Measurements from ENCODE around the gene ASAP2. TPM values are rescaled to one million over a fixed set of nuclear protein-coding genes. Genes with fewer than 3 reads are reported as not detected.

ASAP2 gene
- polyA plus RNA-seq, 4 donors: 31.7 to 66.1 (median 54.9) TPM

DNA sequence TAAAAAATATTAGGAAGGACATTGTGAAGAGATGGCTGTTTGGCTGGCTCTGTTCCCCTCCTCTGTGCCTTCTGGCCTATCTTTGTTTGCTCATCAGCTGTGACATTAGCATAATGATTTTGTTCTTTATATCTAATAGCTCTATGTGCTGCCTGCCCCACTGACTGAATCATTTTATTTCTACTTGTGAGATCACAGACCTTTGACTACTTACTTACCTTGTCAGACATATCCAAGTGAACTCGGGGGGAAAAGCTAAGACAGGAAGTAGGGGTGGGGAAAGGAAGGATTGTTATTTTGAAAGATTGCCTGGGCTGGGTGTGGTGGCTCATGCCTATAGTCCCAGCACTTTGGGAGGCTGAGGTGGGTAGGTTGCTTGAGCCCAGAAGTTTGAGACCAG lies 104.2 kb downstream of the ASAP2 start:
- DNase-seq (ENCODE audit: low read depth in 4 of 4, low spot score in 3 of 4): no peak

DNA sequence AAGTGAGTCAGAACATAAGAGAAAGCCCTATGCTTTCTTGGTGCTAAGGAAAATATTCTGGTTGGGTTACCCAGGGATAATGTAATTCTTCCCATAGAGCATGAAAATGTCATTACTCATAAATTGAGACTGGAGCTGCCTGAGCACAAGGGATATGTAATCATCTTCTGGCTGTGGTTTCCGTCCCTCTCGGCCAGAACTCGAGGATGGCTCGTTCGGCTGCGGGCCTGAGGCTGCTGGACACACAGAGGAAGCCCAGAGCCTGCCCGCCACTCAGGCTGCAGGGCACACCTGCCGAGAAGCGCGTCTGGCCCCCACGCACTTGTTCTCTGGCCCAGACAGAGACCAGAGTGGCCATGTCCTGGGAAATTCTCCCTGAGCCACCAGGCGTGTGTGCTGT lies 104.9 kb downstream of the ASAP2 start:
- DNase-seq (ENCODE audit: low read depth in 4 of 4, low spot score in 3 of 4): no peak

- no peak for DNase-seq (ENCODE audit: low read depth in 4 of 4, low spot score in 3 of 4)
These were observed 106.0 kb downstream of the ASAP2 start for GRCh38 chr2:9312591-9312990.

GRCh38 chr2:9313443-9313842 lies 106.8 kb downstream of the ASAP2 start:
- DNase-seq (ENCODE audit: low read depth in 4 of 4, low spot score in 3 of 4): no peak

- DNase-seq (ENCODE audit: low read depth in 4 of 4, low spot score in 3 of 4): peak in 1 of 4 donors; percentile 26
These were observed 108.8 kb downstream of the ASAP2 start for GRCh38 chr2:9315280-9315847.

GRCh38 chr2:9317559-9317958 lies 110.9 kb downstream of the ASAP2 start:
- DNase-seq (ENCODE audit: low read depth in 4 of 4, low spot score in 3 of 4): no peak

GRCh38 chr2:9318461-9319337 lies 112.1 kb downstream of the ASAP2 start:
- no peak for DNase-seq (ENCODE audit: low read depth in 4 of 4, low spot score in 3 of 4)

- DNase-seq (ENCODE audit: low read depth in 4 of 4, low spot score in 3 of 4): no peak
These were observed 112.7 kb downstream of the ASAP2 start for GRCh38 chr2:9319338-9319715.

- no peak for DNase-seq (ENCODE audit: low read depth in 4 of 4, low spot score in 3 of 4)
These were observed 116.0 kb downstream of the ASAP2 start for GRCh38 chr2:9322576-9322975.

DNA sequence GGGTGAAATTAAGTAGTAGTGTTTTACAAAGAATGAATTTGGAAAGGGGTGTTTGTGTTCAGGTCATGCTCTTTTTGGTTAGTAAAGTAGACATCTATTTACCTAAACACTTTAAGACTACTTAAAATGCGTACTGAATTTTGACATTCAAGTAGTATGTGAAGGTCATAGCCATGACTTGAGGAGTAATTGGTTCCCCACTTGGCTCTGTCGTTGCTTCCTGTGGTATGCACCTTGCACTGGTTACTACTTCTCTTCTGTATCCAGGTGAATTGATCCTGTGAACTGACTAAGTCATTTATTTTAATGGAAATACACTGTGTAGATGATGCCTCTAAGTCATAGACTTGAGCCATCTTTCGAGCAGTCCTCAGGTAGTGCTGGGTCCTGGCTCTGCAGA lies 118.8 kb downstream of the ASAP2 start:
- no peak for DNase-seq (ENCODE audit: low read depth in 4 of 4, low spot score in 3 of 4)

DNA sequence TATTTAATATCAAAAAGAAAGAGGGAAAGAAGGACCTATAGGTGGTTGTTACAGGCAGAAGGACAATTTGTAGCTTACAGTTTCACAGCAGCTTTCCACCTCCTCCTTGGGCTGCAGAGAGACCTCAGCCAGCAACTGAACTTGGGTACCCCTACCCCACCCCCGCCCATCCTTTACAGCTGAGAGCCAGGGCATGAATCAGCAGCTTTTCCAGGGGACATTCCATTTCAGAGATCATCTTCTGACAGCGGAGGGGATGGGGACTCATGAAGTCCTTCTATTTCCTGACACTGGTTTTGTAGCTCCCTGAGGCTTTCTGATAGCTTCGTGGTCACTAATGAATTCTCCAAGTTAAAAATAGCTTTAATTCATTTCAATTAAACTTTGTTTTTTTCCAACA lies 120.4 kb downstream of the ASAP2 start:
- no peak for DNase-seq (ENCODE audit: low read depth in 4 of 4, low spot score in 3 of 4)

- no peak for DNase-seq (ENCODE audit: low read depth in 4 of 4, low spot score in 3 of 4)
These were observed 121.3 kb downstream of the ASAP2 start for GRCh38 chr2:9327873-9328352.

GRCh38 chr2:9328931-9329330 lies 122.3 kb downstream of the ASAP2 start:
- DNase-seq (ENCODE audit: low read depth in 4 of 4, low spot score in 3 of 4): no peak

DNA sequence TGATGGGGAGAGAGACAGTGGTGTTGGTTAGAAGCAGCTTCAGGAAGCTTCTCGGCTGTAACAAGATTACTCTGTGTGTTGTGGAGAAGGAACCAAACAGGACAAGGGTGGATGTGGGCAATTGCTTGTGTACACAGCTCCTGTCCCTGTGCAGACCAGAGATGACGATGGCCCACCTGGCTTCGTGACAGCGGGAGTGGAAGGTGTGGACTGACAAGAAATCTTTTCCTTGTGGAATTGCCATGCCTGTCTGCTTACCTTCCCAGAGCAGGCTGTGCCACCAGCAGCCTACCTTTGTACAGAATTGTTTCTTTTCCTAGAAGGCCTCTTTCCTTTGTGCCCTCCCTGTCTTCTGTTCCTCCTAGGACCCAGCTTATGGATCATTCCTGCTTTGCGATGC lies 122.9 kb downstream of the ASAP2 start:
- DNase-seq (ENCODE audit: low read depth in 4 of 4, low spot score in 3 of 4): no peak

DNA sequence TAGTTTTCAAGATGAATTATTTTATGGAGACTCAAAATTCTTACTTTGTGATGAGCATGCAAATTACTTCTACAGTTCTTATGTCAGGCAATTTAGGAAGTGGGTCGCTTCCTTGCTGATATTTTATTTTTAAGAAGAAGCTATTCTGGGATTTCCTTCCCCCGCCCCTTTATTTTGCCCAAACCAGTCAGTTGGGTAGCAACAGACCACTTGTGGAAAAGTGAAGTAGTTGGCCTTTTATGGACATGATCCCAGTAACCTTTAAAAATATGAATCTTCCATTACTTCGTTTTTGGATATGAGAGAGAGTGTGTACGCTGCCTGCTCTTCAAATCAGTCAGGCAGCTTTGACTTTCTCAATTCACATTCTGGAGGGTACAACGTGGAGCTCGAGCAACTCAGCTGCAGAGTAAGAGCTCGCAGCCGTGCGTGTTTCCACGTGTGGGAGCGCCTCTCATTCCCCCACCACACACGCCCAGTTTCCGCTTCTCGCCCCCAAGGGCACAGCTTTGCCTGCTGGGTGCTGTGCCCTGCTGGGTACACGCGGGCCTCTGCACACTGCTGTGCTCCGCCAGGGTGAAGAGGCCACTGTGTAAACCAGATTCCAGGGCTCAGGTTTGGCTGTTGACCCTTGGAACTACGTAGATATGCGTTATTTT lies 124.1 kb downstream of the ASAP2 start:
- no peak for DNase-seq (ENCODE audit: low read depth in 4 of 4, low spot score in 3 of 4)

DNA sequence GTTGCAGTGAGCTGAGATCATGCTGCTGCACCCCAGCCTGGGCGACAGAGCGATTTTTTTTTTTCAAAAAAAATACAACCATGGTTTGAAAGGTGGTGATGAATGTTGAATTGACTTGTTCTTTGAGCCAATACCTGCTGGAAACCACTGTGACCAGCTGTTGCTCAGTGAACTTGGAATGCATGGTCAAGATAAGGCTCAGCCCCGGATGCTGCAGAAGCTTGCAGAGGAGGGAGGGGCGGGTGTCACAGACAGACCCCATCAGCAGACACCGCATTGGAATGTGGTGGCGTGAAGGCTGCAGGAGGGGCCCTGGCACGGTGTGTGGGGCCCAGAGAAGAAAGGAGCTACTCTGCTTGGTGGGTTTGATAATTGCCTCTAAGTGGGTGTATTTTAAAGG lies 125.1 kb downstream of the ASAP2 start:
- no peak for DNase-seq (ENCODE audit: low read depth in 4 of 4, low spot score in 3 of 4)

DNA sequence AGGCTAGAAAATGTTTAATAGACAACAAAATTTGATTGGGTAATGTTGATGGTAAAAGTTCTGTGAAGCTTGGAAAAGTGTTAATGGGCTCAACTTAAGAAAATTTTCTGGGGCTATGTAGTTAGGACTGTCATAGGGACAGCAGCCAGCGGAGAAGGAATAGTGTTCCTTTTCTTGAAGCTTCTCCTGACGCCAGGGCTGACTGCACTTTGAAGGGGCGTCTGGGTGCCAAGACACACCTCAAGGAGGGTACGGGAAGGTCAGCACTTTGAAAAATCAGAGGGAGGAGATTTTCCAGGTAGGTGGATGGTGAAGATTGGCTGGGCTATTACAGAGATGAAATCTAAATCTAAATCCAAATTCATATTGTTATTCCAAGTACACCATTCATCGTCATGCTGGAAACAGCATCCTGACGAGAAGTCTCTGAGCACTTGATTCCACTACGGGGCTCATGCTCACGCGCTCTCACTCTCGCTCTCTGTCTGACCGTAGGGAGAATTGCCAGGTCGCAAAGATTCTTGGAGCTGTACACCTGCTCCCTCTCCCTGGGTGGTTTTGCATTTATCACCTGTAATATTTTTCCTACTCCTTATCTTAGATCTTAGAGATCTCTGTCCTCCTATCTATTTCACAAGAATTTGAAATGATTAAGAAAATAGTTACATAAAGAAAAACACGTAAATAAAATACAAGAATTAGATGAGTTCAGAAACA lies 125.7 kb downstream of the ASAP2 start:
- DNase-seq (ENCODE audit: low read depth in 4 of 4, low spot score in 3 of 4): no peak

GRCh38 chr2:9332853-9333245 lies 126.2 kb downstream of the ASAP2 start:
- DNase-seq (ENCODE audit: low read depth in 4 of 4, low spot score in 3 of 4): no peak

- peak in 3 of 4 donors; percentile 31 to 51 (median 48) for DNase-seq (ENCODE audit: low read depth in 4 of 4, low spot score in 3 of 4)
These were observed 127.1 kb downstream of the ASAP2 start for GRCh38 chr2:9333591-9334171.

DNA sequence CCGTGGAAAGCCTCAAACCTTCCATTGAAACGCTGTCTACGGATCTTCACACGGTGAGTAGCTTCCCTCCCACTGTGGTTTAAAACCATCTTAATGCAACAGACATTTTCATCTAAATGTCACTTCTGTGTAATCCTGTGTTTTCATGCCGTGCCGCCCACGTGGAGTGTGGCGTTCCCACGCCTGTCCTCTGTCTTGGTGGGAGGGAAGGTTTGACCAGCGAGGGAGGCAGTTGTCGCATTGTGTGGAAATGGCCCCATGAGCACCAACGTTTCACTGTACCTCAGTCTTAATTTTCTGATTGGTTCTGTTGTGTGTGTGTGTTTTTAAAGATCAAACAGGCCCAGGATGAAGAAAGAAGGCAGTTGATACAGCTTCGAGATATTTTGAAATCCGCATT lies 128.1 kb downstream of the ASAP2 start:
- DNase-seq (ENCODE audit: low read depth in 4 of 4, low spot score in 3 of 4): no peak

Measured in left renal pelvis (tissue), 4 donors.